ENCODE measurements around the gene ELF4.

Gene ELF4

GRCh38 chrX:130049821-130050220 lies 60.5 kb downstream of the ELF4 start:
- no peak overlapping the region for H4K8ac ChIP-seq (ENCODE audit: low read depth, low read length)
- WGBS (ENCODE audit: extremely low coverage, insufficient coverage, insufficient read length), result no CpG with 5 or more reads among the region's 8 CpGs

DNA sequence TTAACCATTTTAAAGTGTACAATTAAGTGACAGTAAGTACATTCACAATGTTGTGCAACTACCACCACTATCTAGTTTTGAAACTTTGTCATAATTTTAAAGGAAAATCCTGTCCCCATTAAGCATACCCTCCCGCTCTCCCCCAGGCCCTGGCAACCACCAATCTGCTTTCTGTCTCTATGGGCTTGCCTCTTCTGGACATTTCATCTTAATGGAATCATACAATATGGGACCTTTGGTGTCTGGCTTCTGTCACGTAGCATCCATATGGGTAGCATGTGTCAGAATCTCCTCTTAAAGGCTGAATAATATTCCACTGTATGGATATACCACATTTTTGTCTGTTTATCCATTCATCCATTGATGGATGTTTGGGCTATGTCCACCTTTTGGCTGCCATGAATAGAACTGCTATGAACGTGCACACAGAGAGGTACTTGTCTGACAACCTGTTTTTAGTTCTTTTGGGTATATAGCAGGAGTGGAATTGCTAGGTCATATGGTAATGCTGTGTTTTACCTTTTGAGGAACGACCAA lies 61.5 kb downstream of the ELF4 start:
- Histone ChIP-seq H3K9me3 (ENCODE audit: insufficient read depth, low read depth, low read length) (no peaks in the 10 kb centered on the region), H3K18ac (ENCODE audit: low read length) (no peak overlapping the region), H3K23ac (ENCODE audit: low read length) (no peak overlapping the region), H4K8ac (ENCODE audit: low read depth, low read length) (no peak overlapping the region), H2BK120ac (ENCODE audit: insufficient read depth, low read length, poor library complexity) (no peak overlapping the region), H3K9ac (ENCODE audit: low read length) (no peak overlapping the region), H3K27ac (ENCODE audit: low read depth, low read length) (no peak overlapping the region), H2AFZ (ENCODE audit: insufficient read depth, low read length, poor library complexity) (no peak overlapping the region), H2AK5ac (ENCODE audit: low read length) (no peak overlapping the region), H3K36me3 (ENCODE audit: control insufficient read depth in 1 of 2, insufficient read depth in 2 of 2, low read length in 2 of 2) (peaks cover 10 to 18% of the 10 kb centered on the region in 2 experiments), H3K27me3 (ENCODE audit: insufficient read depth, low read length) (no peaks in the 10 kb centered on the region), H3K4ac (ENCODE audit: low read depth, low read length) (no peak overlapping the region), H2BK12ac (ENCODE audit: low read length) (no peak overlapping the region), H3K4me1 (ENCODE audit: control insufficient read depth in 1 of 2, insufficient read depth in 2 of 2, low read length in 2 of 2) (peaks cover 0 to 16% of the 10 kb centered on the region in 2 experiments), H3K14ac (ENCODE audit: low read length) (no peak overlapping the region), H3K4me3 (ENCODE audit: low read depth, low read length) (no peak overlapping the region), H4K91ac (ENCODE audit: low read depth, low read length) (no peak overlapping the region), H2BK5ac (ENCODE audit: low read depth, low read length, poor library complexity) (no peak overlapping the region), H3K79me1 (ENCODE audit: low read length) (peaks cover 3% of the 10 kb centered on the region), H3K4me2 (ENCODE audit: low read length) (no peak overlapping the region), H3K79me2 (ENCODE audit: control insufficient read depth, insufficient read depth, low read length, poor library complexity) (no peaks in the 10 kb centered on the region), H4K12ac (ENCODE audit: low read depth, low read length) (no peak overlapping the region)
- no CpG with 5 or more reads among the region's 4 CpGs for WGBS (ENCODE audit: extremely low coverage, insufficient coverage, insufficient read length)
- peak; percentile 78 to 85 for DNase-seq

More at GRCh38 chrX:130049821-130050220, 60.5 kb downstream of the ELF4 start:
- Histone ChIP-seq H2BK12ac (ENCODE audit: low read length) (no peak overlapping the region), H2AK5ac (ENCODE audit: low read length) (no peak overlapping the region), H3K36me3 (ENCODE audit: control insufficient read depth in 1 of 2, insufficient read depth in 2 of 2, low read length in 2 of 2) (peaks cover 9 to 17% of the 10 kb centered on the region in 2 experiments), H2BK120ac (ENCODE audit: insufficient read depth, low read length, poor library complexity) (no peak overlapping the region), H3K9ac (ENCODE audit: low read length) (no peak overlapping the region), H4K91ac (ENCODE audit: low read depth, low read length) (no peak overlapping the region), H3K18ac (ENCODE audit: low read length) (no peak overlapping the region), H3K79me1 (ENCODE audit: low read length) (peaks cover 3% of the 10 kb centered on the region), H3K27ac (ENCODE audit: low read depth, low read length) (no peak overlapping the region), H3K4ac (ENCODE audit: low read depth, low read length) (no peak overlapping the region), H3K4me3 (ENCODE audit: low read depth, low read length) (no peak overlapping the region), H3K4me1 (ENCODE audit: control insufficient read depth in 1 of 2, insufficient read depth in 2 of 2, low read length in 2 of 2) (peaks cover 4 to 21% of the 10 kb centered on the region in 2 experiments), H4K12ac (ENCODE audit: low read depth, low read length) (no peak overlapping the region), H3K9me3 (ENCODE audit: insufficient read depth, low read depth, low read length) (no peaks in the 10 kb centered on the region), H3K23ac (ENCODE audit: low read length) (no peak overlapping the region), H3K4me2 (ENCODE audit: low read length) (no peak overlapping the region), H3K14ac (ENCODE audit: low read length) (no peak overlapping the region), H2BK5ac (ENCODE audit: low read depth, low read length, poor library complexity) (no peak overlapping the region), H2AFZ (ENCODE audit: insufficient read depth, low read length, poor library complexity) (no peak overlapping the region), H3K27me3 (ENCODE audit: insufficient read depth, low read length) (no peaks in the 10 kb centered on the region), H3K79me2 (ENCODE audit: control insufficient read depth, insufficient read depth, low read length, poor library complexity) (no peaks in the 10 kb centered on the region)
- DNase-seq, result peak; percentile 51 to 82

DNA sequence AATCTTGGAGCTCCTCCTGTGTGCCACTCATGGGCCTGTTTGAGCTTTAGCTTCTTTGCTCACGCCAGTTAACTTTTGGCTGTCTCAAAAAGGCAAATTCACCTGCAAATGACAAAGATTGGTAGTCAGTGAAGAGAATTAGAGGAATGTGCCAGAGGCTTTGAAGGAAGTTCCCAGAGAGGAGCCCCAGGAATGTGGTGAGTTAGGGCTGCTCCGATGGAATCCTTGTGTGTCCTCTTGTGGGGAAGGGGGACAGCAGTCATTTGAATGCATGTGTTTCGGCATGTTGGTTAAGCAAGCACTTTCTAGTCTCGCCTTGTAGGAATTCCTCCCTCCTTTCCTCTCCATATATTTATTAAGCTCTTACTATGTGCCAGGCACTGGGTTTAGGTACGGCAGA lies 62.9 kb downstream of the ELF4 start:
- Histone ChIP-seq H2BK12ac (ENCODE audit: low read length) (no peak overlapping the region), H3K4me3 (ENCODE audit: low read depth, low read length) (no peak overlapping the region), H2BK120ac (ENCODE audit: insufficient read depth, low read length, poor library complexity) (no peak overlapping the region), H4K91ac (ENCODE audit: low read depth, low read length) (peak overlapping the region; percentile 27), H3K4me1 (ENCODE audit: control insufficient read depth in 1 of 2, insufficient read depth in 2 of 2, low read length in 2 of 2) (peaks cover 0 to 13% of the 10 kb centered on the region in 2 experiments), H3K79me1 (ENCODE audit: low read length) (peaks cover 3% of the 10 kb centered on the region), H3K27ac (ENCODE audit: low read depth, low read length) (peak overlapping the region; percentile 40), H3K9me3 (ENCODE audit: insufficient read depth, low read depth, low read length) (no peaks in the 10 kb centered on the region), H3K36me3 (ENCODE audit: control insufficient read depth in 1 of 2, insufficient read depth in 2 of 2, low read length in 2 of 2) (peaks cover 10 to 13% of the 10 kb centered on the region in 2 experiments), H2BK5ac (ENCODE audit: low read depth, low read length, poor library complexity) (no peak overlapping the region), H2AK5ac (ENCODE audit: low read length) (no peak overlapping the region), H2AFZ (ENCODE audit: insufficient read depth, low read length, poor library complexity) (no peak overlapping the region), H3K27me3 (ENCODE audit: insufficient read depth, low read length) (no peaks in the 10 kb centered on the region), H4K12ac (ENCODE audit: low read depth, low read length) (no peak overlapping the region), H3K14ac (ENCODE audit: low read length) (no peak overlapping the region), H3K9ac (ENCODE audit: low read length) (no peak overlapping the region), H3K79me2 (ENCODE audit: control insufficient read depth, insufficient read depth, low read length, poor library complexity) (no peaks in the 10 kb centered on the region), H3K18ac (ENCODE audit: low read length) (no peak overlapping the region), H4K8ac (ENCODE audit: low read depth, low read length) (no peak overlapping the region), H3K4ac (ENCODE audit: low read depth, low read length) (no peak overlapping the region), H3K4me2 (ENCODE audit: low read length) (no peak overlapping the region), H3K23ac (ENCODE audit: low read length) (no peak overlapping the region)
- no peak for DNase-seq
- WGBS (ENCODE audit: extremely low coverage, insufficient coverage, insufficient read length), result no CpG with 5 or more reads among the region's 5 CpGs

- H2BK12ac ChIP-seq (ENCODE audit: low read length), result no peak overlapping the region
- H3K27ac ChIP-seq (ENCODE audit: low read depth, low read length), result no peak overlapping the region
- H3K27me3 ChIP-seq (ENCODE audit: insufficient read depth, low read length), result no peaks in the 10 kb centered on the region
- no peak overlapping the region for H2AFZ ChIP-seq (ENCODE audit: insufficient read depth, low read length, poor library complexity)
- H2BK120ac ChIP-seq (ENCODE audit: insufficient read depth, low read length, poor library complexity), result no peak overlapping the region
- no peak overlapping the region for H4K12ac ChIP-seq (ENCODE audit: low read depth, low read length)
- H3K79me1 ChIP-seq (ENCODE audit: low read length), result no peaks in the 10 kb centered on the region
- no peak overlapping the region for H3K9ac ChIP-seq (ENCODE audit: low read length)
- no peak overlapping the region for H3K4me2 ChIP-seq (ENCODE audit: low read length)
- no peak overlapping the region for H2AK5ac ChIP-seq (ENCODE audit: low read length)
- H3K4ac ChIP-seq (ENCODE audit: low read depth, low read length), result no peak overlapping the region
- H3K79me2 ChIP-seq (ENCODE audit: control insufficient read depth, insufficient read depth, low read length, poor library complexity), result no peaks in the 10 kb centered on the region
- no peaks in the 10 kb centered on the region for H3K9me3 ChIP-seq (ENCODE audit: insufficient read depth, low read depth, low read length)
- no peak overlapping the region for H3K4me3 ChIP-seq (ENCODE audit: low read depth, low read length)
- H3K14ac ChIP-seq (ENCODE audit: low read length), result no peak overlapping the region
- no CpG with 5 or more reads among the region's 2 CpGs for WGBS (ENCODE audit: extremely low coverage, insufficient coverage, insufficient read length)
- H4K91ac ChIP-seq (ENCODE audit: low read depth, low read length), result no peak overlapping the region
- no peaks in the 10 kb centered on the region for H3K4me1 ChIP-seq (ENCODE audit: control insufficient read depth in 1 of 2, insufficient read depth in 2 of 2, low read length in 2 of 2)
- H3K23ac ChIP-seq (ENCODE audit: low read length), result no peak overlapping the region
- H2BK5ac ChIP-seq (ENCODE audit: low read depth, low read length, poor library complexity), result no peak overlapping the region
- no peak overlapping the region for H4K8ac ChIP-seq (ENCODE audit: low read depth, low read length)
- no peak for DNase-seq
- H3K18ac ChIP-seq (ENCODE audit: low read length), result no peak overlapping the region
- peaks cover 45% of the 10 kb centered on the region in 2 experiments for H3K36me3 ChIP-seq (ENCODE audit: control insufficient read depth in 1 of 2, insufficient read depth in 2 of 2, low read length in 2 of 2)
These were observed 70.5 kb downstream of the ELF4 start for GRCh38 chrX:130039847-130040246.
